SK-N-MC (cell line): ENCODE results near the gene ZSWIM1.

ENCODE experiments used
- DNase-seq: peaks from one replicate; pipeline ENCODE4 v3.0.0-alpha.2; 2011; ENCODE audit warnings: low read depth, low spot score
- H3K27ac ChIP-seq: fragments of 200-600 bp; sonication (generic); 2 replicates; pipeline ENCODE4 v1.5.1; 2016; ENCODE audit warnings: mixed run types
- H3K36me3 ChIP-seq: fragments of 200-600 bp; sonication (generic); 2 replicates; pipeline ENCODE4 v1.6.1; 2017; ENCODE audit warnings: antibody characterized with exemption, low read length, mixed read lengths; ENCODE audit not compliant: insufficient read depth
- H3K4me3 ChIP-seq: fragments of 200-600 bp; sonication (generic); 2 replicates; pipeline ENCODE4 v1.5.1; 2016
- H3K9ac ChIP-seq: fragments of 200-600 bp; sonication (generic); 2 replicates; pipeline ENCODE4 v1.8.0; 2017; ENCODE audit warnings: mixed run types, mixed read lengths; ENCODE audit not compliant: insufficient read length
- H3K9me3 ChIP-seq: fragments of 200-600 bp; sonication (generic); 2 replicates; pipeline ENCODE4 v1.6.1; 2017; ENCODE audit warnings: low read depth, mild to moderate bottlenecking, antibody characterized with exemption, low read length, moderate library complexity, mixed read lengths
- EZH2 ChIP-seq: fragments of 200-600 bp; sonication (generic); IDR thresholded peaks from one replicate; pipeline ENCODE4 v1.6.1; 2017; ENCODE audit warnings: antibody characterized with exemption
- FOXP2 ChIP-seq: optimal IDR thresholded peaks from 2 replicates; pipeline ENCODE3; 2011; ENCODE audit warnings: mild to moderate bottlenecking, moderate library complexity; ENCODE audit not compliant: insufficient read depth; ENCODE audit errors: extremely low read length, control extremely low read depth
- POLR2AphosphoS5 ChIP-seq: IDR thresholded peaks from 2 replicates; pipeline ENCODE4 v1.6.1; 2012; ENCODE audit warnings: mild to moderate bottlenecking, low read depth, low read length, borderline replicate concordance

The ZSWIM1 gene

DNA sequence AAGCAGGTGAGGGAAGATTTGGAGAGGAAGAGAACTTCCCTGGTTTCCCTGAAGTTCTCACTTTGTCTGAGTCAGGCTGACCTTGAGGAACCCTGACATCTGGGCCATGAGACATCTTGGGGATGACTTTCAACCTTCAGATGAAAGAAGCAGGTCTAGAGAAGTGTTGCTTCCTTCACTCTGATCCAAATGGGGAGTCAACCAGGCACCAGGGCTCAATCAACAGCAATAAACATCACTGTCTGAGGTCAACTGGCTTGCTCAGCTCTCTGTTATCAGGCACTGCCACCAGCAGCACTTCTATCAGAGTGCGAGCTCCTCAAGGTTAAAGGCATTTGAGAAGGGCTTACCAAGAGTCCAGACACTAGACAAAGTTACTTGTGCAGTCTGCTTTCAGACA, 30.1 kb upstream of the ZSWIM1 start:
- no peak overlapping the region for H3K27ac ChIP-seq
- H3K36me3 ChIP-seq: no peaks in the 10 kb centered on the region

DNA sequence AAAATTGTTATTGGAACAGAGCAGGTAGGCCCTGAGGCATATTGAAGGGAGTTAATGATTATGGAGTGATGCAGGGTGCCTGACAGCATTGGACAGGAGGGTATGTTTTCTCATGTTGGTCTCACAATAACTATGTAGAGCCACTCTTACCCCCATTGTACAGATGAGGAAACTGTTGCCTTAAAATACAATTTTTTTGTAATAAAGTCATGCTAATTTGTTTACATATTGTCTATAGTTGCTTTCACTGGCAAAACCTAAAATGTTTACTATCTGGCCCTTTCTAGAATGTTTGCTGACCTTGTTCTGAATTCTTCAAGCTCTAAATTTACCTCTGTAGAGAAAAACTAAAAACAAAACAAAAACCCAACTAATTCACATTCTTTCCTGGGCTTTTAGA, 29.5 kb upstream of the ZSWIM1 start:
- Histone ChIP-seq H3K9me3 (no peaks in the 10 kb centered on the region), H3K36me3 (no peaks in the 10 kb centered on the region), H3K9ac (no peak overlapping the region), H3K27ac (no peak overlapping the region), H3K4me3 (no peak overlapping the region)
- no peak for TF ChIP-seq POLR2AphosphoS5
- TF ChIP-seq EZH2: no peak
- no peak for TF ChIP-seq FOXP2
- no peak for DNase-seq

More for the DNA sequence above, 30.1 kb upstream of the ZSWIM1 start:
- no peak overlapping the region for H3K4me3 ChIP-seq
- no peaks in the 10 kb centered on the region for H3K9me3 ChIP-seq
- no peak for DNase-seq
- no peak for TF ChIP-seq EZH2
- no peak for TF ChIP-seq POLR2AphosphoS5
- TF ChIP-seq FOXP2: no peak
- H3K9ac ChIP-seq: no peak overlapping the region

DNA sequence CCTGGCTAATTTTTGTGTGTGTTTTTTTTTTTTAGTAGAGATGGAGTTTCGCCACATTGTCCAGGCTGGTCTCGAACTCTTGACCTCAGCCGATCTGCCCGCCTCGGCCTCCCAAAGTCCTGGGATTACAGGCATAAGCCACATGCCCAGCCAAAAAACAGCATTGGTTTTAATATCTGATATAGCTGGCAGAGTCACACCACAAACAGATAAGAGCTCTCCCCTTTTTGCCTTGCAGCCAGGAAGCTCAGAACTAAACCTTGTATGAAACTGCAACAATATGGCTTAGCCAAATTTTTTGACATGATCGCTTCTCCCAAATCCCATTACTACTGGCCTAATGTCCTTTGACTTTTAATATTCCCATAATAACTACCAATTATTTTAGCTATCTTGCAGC, 28.7 kb upstream of the ZSWIM1 start:
- TF ChIP-seq EZH2 (no peak), FOXP2 (no peak), POLR2AphosphoS5 (no peak)
- Histone ChIP-seq H3K9ac (no peak overlapping the region), H3K27ac (no peak overlapping the region), H3K36me3 (no peaks in the 10 kb centered on the region), H3K4me3 (no peak overlapping the region), H3K9me3 (no peaks in the 10 kb centered on the region)
- DNase-seq: no peak

DNA sequence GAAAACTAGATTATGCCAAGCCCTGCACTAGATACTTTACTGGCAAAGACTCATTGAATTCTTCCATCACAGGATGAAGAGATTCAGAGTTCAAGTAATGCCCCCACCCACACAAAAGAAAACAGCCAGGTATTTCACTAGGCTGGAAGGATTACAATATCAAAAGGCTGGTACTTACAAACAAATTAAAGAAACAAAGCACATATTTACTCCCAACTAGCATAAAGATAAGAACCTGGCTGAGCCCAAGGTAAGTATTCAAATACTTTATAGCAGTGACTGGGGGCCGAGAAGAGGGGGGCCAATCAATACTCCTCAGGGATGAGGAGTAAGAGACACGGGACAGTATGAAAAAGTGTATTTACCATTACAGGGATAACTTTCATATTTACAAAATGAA, 27.5 kb upstream of the ZSWIM1 start:
- Histone ChIP-seq H3K4me3 (no peak overlapping the region), H3K27ac (no peak overlapping the region), H3K9ac (no peak overlapping the region), H3K9me3 (no peaks in the 10 kb centered on the region), H3K36me3 (no peaks in the 10 kb centered on the region)
- DNase-seq: no peak
- no peak for TF ChIP-seq EZH2
- no peak for TF ChIP-seq POLR2AphosphoS5
- TF ChIP-seq FOXP2: no peak

DNA sequence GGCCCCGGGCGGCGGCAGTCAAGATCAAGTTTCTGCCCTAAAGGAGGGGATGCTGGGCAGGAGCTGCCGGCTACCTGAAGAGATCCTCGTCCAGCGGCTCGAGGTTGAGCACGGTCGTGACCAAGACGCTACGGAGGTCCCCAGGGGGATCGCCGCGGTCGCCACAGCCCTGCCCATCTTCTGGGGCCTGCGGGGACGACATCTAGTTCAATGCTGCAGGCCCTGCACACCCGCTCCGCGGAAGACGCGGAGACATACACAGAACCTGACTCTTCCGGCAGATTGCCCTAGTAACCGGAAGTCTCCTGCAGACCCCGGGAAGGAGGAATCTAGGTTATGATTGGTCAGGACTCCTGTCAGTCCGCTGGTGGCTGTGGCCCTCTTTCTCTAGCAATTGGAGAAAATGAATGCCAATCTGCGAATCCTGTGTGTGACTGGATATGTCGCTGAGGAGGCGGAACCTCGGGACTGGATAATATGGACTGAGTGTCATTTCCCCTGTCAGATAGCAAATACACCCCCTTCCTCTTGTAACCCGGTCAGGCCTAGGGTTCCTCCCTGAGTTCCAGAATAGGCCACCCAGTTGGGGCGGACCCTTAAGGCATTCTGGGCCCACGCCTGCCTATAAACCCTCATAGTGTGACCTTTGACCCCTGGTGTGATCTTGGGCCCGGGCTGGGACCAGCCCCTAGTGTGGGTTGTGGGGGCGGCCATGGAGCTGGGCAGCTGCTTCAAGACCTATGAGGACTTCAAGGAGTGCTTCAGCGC, 23.7 kb upstream of the ZSWIM1 start, which contains the start of the genes ACOT8 and ZSWIM3:
TSS of gene ACOT8 (minus strand) at position 279 of the 768 bp plus-strand sequence. CDS start at position 202, 77 bp downstream.
TSS of gene ZSWIM3 (plus strand) at position 501 of the 768 bp plus-strand sequence. CDS start at position 713, 212 bp downstream.
- H3K9ac ChIP-seq: peak within 1 kb of the TSS; percentile 86
- DNase-seq: peak; percentile 100
- no peaks in the 10 kb centered on the region for H3K36me3 ChIP-seq
- TF ChIP-seq POLR2AphosphoS5 (peak; percentile 89), EZH2 (no peak)
- no peaks in the 10 kb centered on the region for H3K9me3 ChIP-seq
- H3K4me3 ChIP-seq: peak within 1 kb of the TSS; percentile 98
- H3K27ac ChIP-seq: 0 out of 2 replicates have a peak within 1 kb of the TSS, but pooled peaks have one; percentile 36

DNA sequence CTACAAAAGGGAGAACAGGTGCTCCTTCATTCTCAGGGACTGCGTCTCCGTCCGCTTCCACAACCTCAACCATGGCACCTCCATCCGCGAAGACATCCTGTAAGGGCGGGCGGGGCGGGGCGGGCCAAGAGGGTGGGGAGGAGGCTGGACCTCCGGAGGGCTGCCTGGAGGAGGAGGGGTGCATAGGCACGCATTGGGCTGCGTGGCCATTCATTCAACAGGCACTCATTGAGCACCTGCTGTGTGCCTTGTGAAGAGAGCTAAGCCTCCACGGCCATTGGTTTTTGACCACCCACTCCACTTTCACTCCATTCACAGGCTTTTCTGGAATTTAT, 23.2 kb upstream of the ZSWIM1 start:
- TF ChIP-seq EZH2: no peak
- TF ChIP-seq POLR2AphosphoS5: no peak
- TF ChIP-seq FOXP2: no peak
- Histone ChIP-seq H3K36me3 (no peaks in the 10 kb centered on the region), H3K9me3 (no peaks in the 10 kb centered on the region), H3K27ac (0 out of 2 replicates have a peak overlapping the region, but pooled peaks have one; percentile 36), H3K9ac (peak overlapping the region; percentile 81), H3K4me3 (peak overlapping the region; percentile 98)
- DNase-seq: no peak

DNA sequence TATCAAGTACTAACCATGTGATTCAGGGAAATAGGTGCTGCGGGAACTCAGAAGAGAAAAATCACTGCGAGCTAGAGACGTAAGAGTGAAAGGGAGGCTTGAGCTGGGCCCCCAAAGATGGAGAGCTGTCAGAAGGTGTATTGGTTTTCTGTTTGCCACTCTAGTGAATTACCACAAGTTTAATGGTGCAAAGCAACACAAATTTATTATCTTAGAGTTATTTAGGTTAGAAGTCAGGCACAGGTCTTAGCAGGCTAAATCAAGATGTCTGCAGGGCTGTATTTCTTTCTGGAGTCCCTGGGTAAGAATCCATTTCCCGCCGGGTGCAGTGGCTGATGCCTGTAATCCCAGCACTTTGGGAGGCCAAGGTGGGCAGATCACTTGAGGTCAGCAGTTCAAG, 21.1 kb upstream of the ZSWIM1 start:
- no peak overlapping the region for H3K27ac ChIP-seq

DNA sequence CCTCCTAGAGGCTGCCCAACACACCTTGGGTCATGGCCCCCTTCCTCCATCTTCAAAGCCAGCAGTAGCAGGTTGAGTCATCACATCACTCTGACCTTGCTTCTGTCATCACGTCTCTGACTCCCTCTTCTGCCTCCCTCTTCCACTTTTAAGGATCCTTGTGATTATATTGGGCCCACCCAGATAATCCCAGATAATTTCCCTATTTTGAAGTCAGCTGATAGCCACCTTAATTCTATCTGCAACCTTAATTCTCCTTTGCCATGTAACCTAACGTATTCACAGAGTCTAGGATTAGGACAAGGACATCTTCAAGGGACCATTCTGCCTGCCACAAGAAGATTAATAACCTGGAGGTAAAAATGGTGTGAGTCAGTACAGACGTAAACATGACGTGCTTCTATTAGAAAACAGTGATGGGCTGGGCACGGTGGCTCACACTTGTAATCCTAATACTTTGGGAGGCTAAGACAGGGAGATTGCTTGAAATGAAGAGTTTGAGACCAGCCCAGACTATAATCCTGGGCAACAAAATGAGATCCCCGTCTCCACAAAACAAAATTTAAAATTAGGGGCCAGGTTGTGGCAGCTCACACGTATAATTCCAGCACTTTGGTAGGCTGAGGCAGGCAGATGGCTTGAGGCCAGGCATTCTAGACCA, 20.3 kb upstream of the ZSWIM1 start:
- no peaks in the 10 kb centered on the region for H3K9me3 ChIP-seq
- H3K36me3 ChIP-seq: no peaks in the 10 kb centered on the region
- DNase-seq: no peak
- no peak overlapping the region for H3K4me3 ChIP-seq
- no peak overlapping the region for H3K9ac ChIP-seq
- no peak for TF ChIP-seq EZH2
- TF ChIP-seq POLR2AphosphoS5: no peak
- no peak for TF ChIP-seq FOXP2
- H3K27ac ChIP-seq: no peak overlapping the region

More for the DNA sequence above, 21.1 kb upstream of the ZSWIM1 start:
- Histone ChIP-seq H3K9ac (no peak overlapping the region), H3K36me3 (no peaks in the 10 kb centered on the region), H3K9me3 (no peaks in the 10 kb centered on the region), H3K4me3 (no peak overlapping the region)
- DNase-seq: no peak
- TF ChIP-seq EZH2 (no peak), POLR2AphosphoS5 (no peak), FOXP2 (no peak)
